CD4-positive, alpha-beta T cell treated with Interleukin-17A for 4 hours (primary cell): Measurements from ENCODE around the gene LRRC4C.
"Not testable (repeated sequence)": the region's sequence is repeated elsewhere in the genome, so short reads cannot be mapped to it uniquely, and the experiment has no call there.

ENCODE experiments used
- DNase-seq: peaks from one replicate; pipeline ENCODE4 v3.0.0-alpha.2; 2020; ENCODE audit warnings: mixed read lengths

The LRRC4C gene

GRCh38 chr11:41102471-41102870 is 357.0 kb downstream of the LRRC4C start:
- DNase-seq: no peak

- no peak for DNase-seq
Observed at GRCh38 chr11:41099654-41100053, 359.8 kb downstream of the LRRC4C start.

- no peak for DNase-seq
Observed at GRCh38 chr11:41085123-41085522, 374.3 kb downstream of the LRRC4C start.

DNA sequence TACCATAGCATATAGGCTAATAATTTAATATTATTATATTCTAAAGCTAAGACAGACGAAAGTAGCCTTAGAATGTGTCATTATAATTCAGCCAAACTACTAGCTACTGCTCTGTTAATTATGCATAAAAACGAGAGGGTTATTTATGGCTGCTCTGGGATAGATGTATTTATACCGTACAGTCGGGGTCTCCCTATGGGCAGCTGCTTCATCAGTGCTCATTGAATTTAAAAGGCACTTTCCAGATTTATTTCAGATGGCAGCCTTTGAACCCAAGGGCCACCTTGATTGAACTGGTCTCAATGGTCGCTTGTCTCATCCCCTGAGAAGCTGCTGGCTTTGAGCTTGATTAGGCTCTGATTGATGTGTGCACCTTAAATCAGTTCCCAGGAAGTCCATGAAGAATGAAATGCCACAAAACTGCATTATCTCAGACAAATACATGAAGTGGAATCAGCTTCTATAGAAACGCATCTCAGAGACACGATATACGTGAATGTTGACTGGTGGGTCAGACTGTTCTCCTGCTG is 377.6 kb downstream of the LRRC4C start:
- DNase-seq: no peak

- no peak for DNase-seq
Observed at GRCh38 chr11:41074318-41074717, 385.1 kb downstream of the LRRC4C start.

DNA sequence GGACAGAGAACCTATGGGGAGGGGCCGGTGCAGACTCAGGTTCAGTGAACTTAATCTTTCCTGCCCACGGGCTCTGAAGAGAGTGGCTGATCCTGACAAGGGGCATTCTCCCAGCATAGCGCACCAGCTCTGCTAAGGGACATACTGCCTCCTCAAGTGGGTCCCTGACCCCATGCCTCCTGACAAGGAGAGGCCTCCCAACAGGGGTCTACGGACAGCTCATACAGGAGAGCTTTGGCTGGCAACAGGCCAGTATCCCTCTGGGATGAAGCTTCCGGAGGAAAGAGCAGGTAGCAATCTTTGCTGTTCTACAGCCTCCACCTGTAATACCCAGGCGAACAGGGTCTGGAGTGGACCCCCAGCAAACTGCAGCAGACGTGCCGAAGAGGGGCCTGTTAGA is 394.0 kb downstream of the LRRC4C start:
- no peak for DNase-seq

DNA sequence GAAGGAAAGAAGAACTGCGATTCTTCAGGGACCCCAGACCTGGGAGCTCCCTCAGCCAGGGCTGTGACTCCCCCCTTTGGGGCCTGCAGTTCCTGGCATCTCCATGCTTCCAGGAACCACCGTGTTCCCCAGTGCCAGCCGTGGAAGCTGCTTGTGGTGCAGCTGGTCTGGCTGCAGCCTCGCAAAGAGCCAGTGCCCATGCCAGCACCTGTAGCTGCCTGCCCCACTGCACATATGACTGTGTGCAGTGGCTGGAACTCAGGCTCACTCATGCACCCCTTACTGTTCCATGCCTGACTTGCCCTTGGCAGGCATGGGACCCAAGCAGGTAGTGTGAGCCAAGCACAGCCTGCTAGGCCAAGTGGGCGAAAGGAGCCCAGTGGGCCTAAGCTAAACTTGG is 401.3 kb downstream of the LRRC4C start:
- no peak for DNase-seq

DNA sequence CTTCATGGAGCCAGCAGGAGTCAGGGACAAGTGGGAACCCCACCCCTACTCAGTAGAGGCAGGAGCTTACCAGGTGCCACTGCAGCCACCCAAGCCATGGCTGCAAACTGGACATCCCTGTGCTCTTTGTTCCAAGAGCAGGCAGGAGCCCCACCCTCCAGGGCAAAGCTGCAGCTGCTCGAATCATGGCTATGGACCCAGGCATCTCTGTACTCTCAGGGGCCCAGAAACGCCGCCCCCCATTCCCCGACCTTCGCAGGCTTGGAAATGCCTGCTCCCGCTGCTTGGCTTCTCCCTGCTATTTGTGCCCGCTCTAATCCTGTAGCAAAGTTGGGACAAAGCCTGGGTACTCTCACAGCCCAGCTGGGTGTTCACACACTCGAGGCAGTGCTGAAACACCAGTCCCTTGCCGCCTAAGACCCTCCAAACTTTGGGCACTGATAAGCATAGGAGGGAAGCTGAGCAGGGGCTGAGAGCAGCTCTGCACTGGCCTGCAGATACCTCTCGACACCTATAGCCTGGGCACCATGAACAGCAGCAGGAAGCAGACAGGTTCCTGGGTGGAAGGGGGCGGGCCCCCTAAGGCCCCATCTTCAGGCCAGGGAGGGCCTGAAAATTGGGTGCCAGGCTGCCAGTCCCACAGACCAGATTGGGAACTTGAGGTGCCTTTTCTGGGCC is 402.4 kb downstream of the LRRC4C start:
- DNase-seq: no peak

DNA sequence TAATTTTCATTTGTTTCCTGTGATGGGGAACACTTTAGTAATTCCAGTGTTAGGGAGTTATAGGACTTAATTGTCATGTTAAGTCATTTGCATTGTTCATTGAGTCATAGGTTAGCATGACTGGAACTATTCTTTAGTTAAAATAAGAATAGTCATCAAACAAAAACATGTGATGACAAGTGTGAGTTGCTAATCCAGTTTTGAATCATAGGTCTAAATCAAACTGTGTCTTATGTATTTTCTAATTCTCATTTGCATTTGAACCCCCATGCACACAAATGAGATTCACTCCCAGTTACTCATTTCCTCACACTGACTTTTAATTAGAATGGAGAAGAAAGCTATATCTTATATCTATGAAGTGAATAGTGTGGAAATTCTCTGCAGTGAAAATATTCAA is 405.6 kb downstream of the LRRC4C start:
- DNase-seq: no peak

- no peak for DNase-seq
Observed at GRCh38 chr11:41051919-41052635, 407.4 kb downstream of the LRRC4C start.

- DNase-seq: no peak
Observed at GRCh38 chr11:41050791-41051190, 408.7 kb downstream of the LRRC4C start.

GRCh38 chr11:41047229-41047628 is 412.2 kb downstream of the LRRC4C start:
- no peak for DNase-seq

GRCh38 chr11:41045266-41045665 is 414.2 kb downstream of the LRRC4C start:
- DNase-seq: no peak

- no peak for DNase-seq
Observed at GRCh38 chr11:41044747-41045146, 414.7 kb downstream of the LRRC4C start.

DNA sequence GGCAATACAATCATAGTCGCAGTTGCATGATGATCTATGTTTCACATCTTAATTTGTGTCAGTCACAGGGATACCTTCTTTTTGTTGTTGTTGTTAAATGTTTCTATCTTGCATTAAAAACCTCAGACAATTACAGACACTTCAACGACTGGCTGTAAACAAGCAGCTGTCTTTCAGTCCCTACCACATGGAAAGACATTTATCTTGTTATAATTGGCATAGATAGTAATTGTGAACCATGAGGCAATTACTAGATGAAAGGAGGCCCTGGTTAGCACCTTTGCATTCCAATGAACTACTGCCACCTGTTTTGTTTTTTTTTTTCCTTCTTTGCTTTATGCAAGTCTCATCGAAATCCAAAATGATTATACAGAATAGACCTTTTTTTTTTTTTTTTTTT is 416.8 kb downstream of the LRRC4C start:
- DNase-seq: no peak

DNA sequence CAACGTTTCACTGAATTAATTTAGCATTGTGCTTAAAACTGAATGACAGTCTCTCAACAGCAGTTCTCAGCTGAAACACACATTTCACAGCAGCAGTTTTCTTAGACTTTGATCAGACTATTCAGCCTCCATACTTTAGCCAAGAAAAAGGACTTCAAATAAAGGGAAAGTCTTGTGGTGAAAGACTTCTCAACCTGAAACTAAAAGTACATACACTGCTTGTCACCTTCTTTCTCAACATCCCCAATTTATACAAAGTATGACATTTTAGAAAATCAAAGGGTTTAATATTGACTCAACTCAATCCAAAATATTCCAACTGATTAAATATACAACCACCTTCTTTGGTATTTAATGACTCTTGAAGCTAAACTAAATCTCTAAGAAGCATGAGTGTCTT is 419.0 kb downstream of the LRRC4C start:
- DNase-seq: no peak

DNA sequence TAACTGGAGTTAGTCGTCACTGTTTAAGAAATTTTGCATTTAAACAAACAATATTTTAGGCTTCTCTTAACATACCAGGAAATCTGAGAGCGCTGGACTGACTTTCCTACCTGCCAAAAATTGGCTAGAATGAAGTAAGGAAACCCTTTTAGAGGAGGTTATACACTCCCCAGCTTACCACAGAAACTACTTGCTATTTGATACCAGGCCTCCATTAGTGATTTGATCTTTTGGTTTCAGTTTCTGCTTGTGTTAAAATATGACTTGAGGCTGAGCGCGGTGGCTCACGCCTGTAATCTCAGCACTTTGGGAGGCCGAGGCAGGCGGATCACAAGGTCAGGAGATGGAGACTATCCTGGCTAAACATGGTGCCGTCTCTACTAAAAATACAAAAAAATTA is 419.9 kb downstream of the LRRC4C start:
- DNase-seq: no peak

- no peak for DNase-seq
Observed at GRCh38 chr11:41031551-41032060, 427.8 kb downstream of the LRRC4C start.

GRCh38 chr11:41020259-41020658 is 439.2 kb downstream of the LRRC4C start:
- DNase-seq: no peak

GRCh38 chr11:41019666-41020065 is 439.8 kb downstream of the LRRC4C start:
- DNase-seq: not testable (repeated sequence)

DNA sequence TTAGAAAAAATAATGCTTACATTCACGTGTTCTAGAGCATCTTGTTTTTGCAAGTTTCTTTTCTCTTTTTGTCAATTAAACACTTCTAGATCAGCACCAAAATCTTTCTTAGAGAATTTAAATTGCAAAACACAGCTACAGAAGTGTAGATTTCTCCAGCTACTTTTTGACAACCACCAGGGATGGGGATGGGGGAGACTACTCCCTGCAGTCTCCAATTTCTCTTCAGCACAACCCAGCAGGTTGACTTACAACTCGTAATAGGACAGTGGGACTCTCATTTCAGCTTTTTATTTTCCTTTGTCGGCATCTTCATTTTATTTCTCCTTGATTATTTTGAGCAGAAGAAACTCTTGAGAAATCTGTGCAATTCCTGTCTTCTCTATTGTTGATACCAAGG is 441.2 kb downstream of the LRRC4C start:
- DNase-seq: no peak

GRCh38 chr11:41010361-41011050 is 448.9 kb downstream of the LRRC4C start:
- DNase-seq: no peak

DNA sequence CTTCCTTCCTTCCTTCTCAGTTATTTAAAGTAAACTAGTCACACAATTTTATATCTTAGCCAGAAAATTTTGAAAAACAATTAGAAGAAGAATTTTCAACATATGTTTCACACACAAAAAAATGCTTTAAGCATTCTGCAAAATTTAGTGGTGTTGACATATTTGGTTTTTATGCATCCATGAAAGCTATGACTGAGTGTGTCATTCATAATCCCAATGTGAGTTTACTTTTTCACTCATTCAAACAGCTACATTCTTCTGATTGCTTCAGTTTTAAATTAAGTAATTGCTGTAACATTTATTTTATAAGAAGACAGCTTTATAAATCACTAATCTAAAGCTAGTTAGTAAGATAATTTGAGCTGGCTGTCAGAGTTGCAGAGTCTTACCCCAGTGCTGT is 453.5 kb downstream of the LRRC4C start:
- no peak for DNase-seq
